Amniotic epithelial cell (primary cell): ENCODE results near the gene SLC48A1.
"Not testable (repeated sequence)": the region's sequence is repeated elsewhere in the genome, so short reads cannot be mapped to it uniquely, and the experiment has no call there.

ENCODE experiments used
- DNase-seq: peaks from one replicate; pipeline ENCODE4 v3.0.0-alpha.2; 2010; ENCODE audit warnings: low read depth

Gene SLC48A1

GRCh38 chr12:47811581-47812484 is 38.8 kb downstream of the SLC48A1 start:
- peak; percentile 85 for DNase-seq

- DNase-seq = peak; percentile 86
Measured at GRCh38 chr12:47812797-47813510, 39.9 kb downstream of the SLC48A1 start.

- no peak for DNase-seq
Measured at GRCh38 chr12:47813511-47814196, 40.6 kb downstream of the SLC48A1 start.

GRCh38 chr12:47814539-47815170 is 41.6 kb downstream of the SLC48A1 start:
- no peak for DNase-seq

- not testable (repeated sequence) for DNase-seq
Measured at GRCh38 chr12:47815447-47815846, 42.4 kb downstream of the SLC48A1 start.

GRCh38 chr12:47816403-47817271 is 43.6 kb downstream of the SLC48A1 start:
- peak; percentile 28 for DNase-seq

GRCh38 chr12:47817272-47818006 is 44.4 kb downstream of the SLC48A1 start:
- DNase-seq = no peak

- DNase-seq = no peak
Measured at GRCh38 chr12:47818007-47818376, 45.0 kb downstream of the SLC48A1 start.

- no peak for DNase-seq
Measured at GRCh38 chr12:47818467-47819137, 45.6 kb downstream of the SLC48A1 start.

GRCh38 chr12:47819138-47819895 is 46.3 kb downstream of the SLC48A1 start:
- no peak for DNase-seq

- DNase-seq = peak; percentile 76
Measured at GRCh38 chr12:47819896-47820630, 47.0 kb downstream of the SLC48A1 start, which contains the start of gene HDAC7. TSS of gene HDAC7 (minus strand) at chr12:47819903. CDS start at chr12:47819785, 118 bp downstream.

- DNase-seq = peak; percentile 97
Measured at GRCh38 chr12:47820631-47821345, 47.8 kb downstream of the SLC48A1 start.

GRCh38 chr12:47821346-47821706 is 48.3 kb downstream of the SLC48A1 start:
- DNase-seq = peak; percentile 65

- no peak for DNase-seq
Measured at GRCh38 chr12:47822401-47822800, 49.4 kb downstream of the SLC48A1 start.

- DNase-seq = no peak
Measured at GRCh38 chr12:47822863-47823262, 49.8 kb downstream of the SLC48A1 start.

GRCh38 chr12:47823422-47824086 is 50.5 kb downstream of the SLC48A1 start:
- peak; percentile 74 for DNase-seq

- DNase-seq = no peak
Measured at GRCh38 chr12:47824198-47824597, 51.2 kb downstream of the SLC48A1 start.
